H9 (cell line): Measurements from ENCODE around the gene GALNT15. TPM values are rescaled to one million over a fixed set of nuclear protein-coding genes. Genes with fewer than 3 reads are reported as not detected.
A peak's percentile ranks its signal among the peaks of the same experiment; 100 is the strongest.

Experiments used
- DNase-seq: peaks from one replicate; pipeline ENCODE4 v3.0.0-alpha.2; 2017
- H2AFZ ChIP-seq: one replicate; pipeline ENCODE4 v1.6.1; 2013; ENCODE audit warnings: mild to moderate bottlenecking, low read length, control low read depth, moderate library complexity
- H2AK5ac ChIP-seq: 2 replicates; pipeline ENCODE4 v1.6.1; 2013; ENCODE audit warnings: low read length, control low read depth, mixed read lengths; ENCODE audit not compliant: insufficient read length
- H2BK120ac ChIP-seq: one replicate; pipeline ENCODE4 v1.6.1; 2013; ENCODE audit warnings: low read depth, mild to moderate bottlenecking, low read length, control low read depth, inconsistent platforms; ENCODE audit not compliant: poor library complexity, severe bottlenecking
- H2BK12ac ChIP-seq: 2 replicates; pipeline ENCODE4 v1.6.1; 2013; ENCODE audit warnings: low read length, control low read depth, mixed read lengths, low read depth; ENCODE audit not compliant: insufficient read length
- H2BK15ac ChIP-seq: 2 replicates; pipeline ENCODE4 v1.6.1; 2013; ENCODE audit warnings: low read depth, low read length, control low read depth
- H2BK20ac ChIP-seq: one replicate; pipeline ENCODE4 v1.6.1; 2013; ENCODE audit warnings: low read depth, mild to moderate bottlenecking, low read length, control low read depth, inconsistent platforms; ENCODE audit not compliant: poor library complexity, severe bottlenecking
- H2BK5ac ChIP-seq: 2 replicates; pipeline ENCODE4 v1.6.1; 2013; ENCODE audit warnings: low read length, control low read depth, mixed read lengths; ENCODE audit not compliant: insufficient read length
- H3K14ac ChIP-seq: 2 replicates; pipeline ENCODE4 v1.6.1; 2013; ENCODE audit warnings: low read length, control low read depth; ENCODE audit not compliant: insufficient read depth
- H3K18ac ChIP-seq: 2 replicates; pipeline ENCODE4 v1.6.1; 2013; ENCODE audit warnings: low read depth, mild to moderate bottlenecking, mixed read lengths, low read length, control low read depth; ENCODE audit not compliant: insufficient read length
- H3K23ac ChIP-seq: 2 replicates; pipeline ENCODE4 v1.6.1; 2013; ENCODE audit warnings: low read length, control low read depth, mixed read lengths, low read depth; ENCODE audit not compliant: insufficient read length
- H3K23me2 ChIP-seq: 2 replicates; pipeline ENCODE4 v1.6.1; 2013; ENCODE audit warnings: low read depth, mild to moderate bottlenecking, mixed read lengths, low read length, control low read depth; ENCODE audit not compliant: insufficient read length, poor library complexity, severe bottlenecking
- H3K27ac ChIP-seq: 2 replicates; pipeline ENCODE4 v1.5.1; 2013; ENCODE audit warnings: low read length, control low read depth, mixed read lengths, low read depth; ENCODE audit not compliant: insufficient read length
- H3K27me3 ChIP-seq: 2 replicates; pipeline ENCODE4 v1.6.1; 2013; ENCODE audit warnings: low read length, control low read depth, inconsistent platforms; ENCODE audit not compliant: insufficient read depth
- H3K4ac ChIP-seq: 2 replicates; pipeline ENCODE4 v1.6.1; 2013; ENCODE audit warnings: low read depth, mild to moderate bottlenecking, control low read depth, inconsistent platforms, low read length, moderate library complexity
- H3K4me1 ChIP-seq: 2 replicates; pipeline ENCODE4 v1.6.1; 2013; ENCODE audit warnings: low read length, control low read depth, inconsistent platforms; ENCODE audit not compliant: insufficient read depth
- H3K4me2 ChIP-seq: 2 replicates; pipeline ENCODE4 v1.6.1; 2013; ENCODE audit warnings: low read length, control low read depth, mixed read lengths; ENCODE audit not compliant: insufficient read length, insufficient read depth
- H3K56ac ChIP-seq: 2 replicates; pipeline ENCODE4 v1.6.1; 2013; ENCODE audit warnings: low read depth, mild to moderate bottlenecking, mixed read lengths, low read length, control low read depth; ENCODE audit not compliant: insufficient read length
- H3K79me1 ChIP-seq: 2 replicates; pipeline ENCODE4 v1.6.1; 2013; ENCODE audit warnings: low read depth, mild to moderate bottlenecking, moderate library complexity, low read length, control low read depth, inconsistent platforms; ENCODE audit not compliant: insufficient read depth, poor library complexity, severe bottlenecking
- H3K79me2 ChIP-seq: 2 replicates; pipeline ENCODE4 v1.6.1; 2013; ENCODE audit warnings: low read length, control low read depth, inconsistent platforms; ENCODE audit not compliant: insufficient read depth
- H3K9ac ChIP-seq: 2 replicates; pipeline ENCODE4 v1.6.1; 2013; ENCODE audit warnings: low read length, control low read depth, mixed read lengths; ENCODE audit not compliant: insufficient read length; ENCODE audit errors: extremely low read depth
- H3K9me3 ChIP-seq: one replicate; pipeline ENCODE4 v1.6.1; 2013; ENCODE audit warnings: low read depth, low read length, inconsistent platforms; ENCODE audit not compliant: control insufficient read depth
- H3T11ph ChIP-seq: one replicate; pipeline ENCODE4 v1.6.1; 2013; ENCODE audit warnings: mild to moderate bottlenecking, low read length, control low read depth, inconsistent platforms
- H4K20me1 ChIP-seq: one replicate; pipeline ENCODE4 v1.6.1; 2013; ENCODE audit not compliant: control insufficient read depth, insufficient read length, insufficient read depth
- H4K5ac ChIP-seq: 2 replicates; pipeline ENCODE4 v1.6.1; 2013; ENCODE audit warnings: low read depth, mild to moderate bottlenecking, mixed read lengths, low read length, control low read depth; ENCODE audit not compliant: insufficient read length
- H4K8ac ChIP-seq: replicated peaks from 2 replicates; pipeline ENCODE4 v1.6.1; 2013; ENCODE audit warnings: low read length, control low read depth, mixed read lengths, low read depth; ENCODE audit not compliant: insufficient read length
- H4K91ac ChIP-seq: 2 replicates; pipeline ENCODE4 v1.6.1; 2013; ENCODE audit warnings: low read depth, mild to moderate bottlenecking, moderate library complexity, mixed read lengths, low read length, control low read depth; ENCODE audit not compliant: insufficient read length
- H3K27ac Mint-ChIP-seq, 3 experiments: 2 replicates in 2 of 3; 3 replicates in 1 of 3; pipeline ENCODE4 v1.8.0; 2020 to 2021; ENCODE audit warnings: mixed read lengths in 3 of 3, mild to moderate bottlenecking in 1 of 3, moderate library complexity in 1 of 3
- H3K27me3 Mint-ChIP-seq: 2 replicates; pipeline ENCODE4 v1.8.0; 2021; ENCODE audit warnings: low read depth, mild to moderate bottlenecking, moderate library complexity, mixed read lengths
- H3K36me3 Mint-ChIP-seq, 3 experiments: 2 replicates in 2 of 3; 3 replicates in 1 of 3; pipeline ENCODE4 v1.8.0; 2020 to 2021; ENCODE audit warnings: low read depth in 3 of 3, mixed read lengths in 3 of 3; ENCODE audit not compliant: insufficient read depth in 1 of 3
- H3K4me1 Mint-ChIP-seq, 2 experiments: 2 replicates each; pipeline ENCODE4 v1.8.0; 2020; ENCODE audit warnings: mixed read lengths in 2 of 2
- H3K4me3 Mint-ChIP-seq, 2 experiments: 2 replicates in 1 of 2; 3 replicates in 1 of 2; pipeline ENCODE4 v1.8.0; 2020 to 2021; ENCODE audit warnings: mild to moderate bottlenecking in 2 of 2, mixed read lengths in 2 of 2, moderate library complexity in 1 of 2
- H3K9me3 Mint-ChIP-seq, 2 experiments: 2 replicates in 1 of 2; 3 replicates in 1 of 2; pipeline ENCODE4 v1.8.0; 2020; ENCODE audit warnings: mild to moderate bottlenecking in 2 of 2, mixed read lengths in 2 of 2, moderate library complexity in 1 of 2
- CTCF ChIP-seq: fragments of 200-600 bp; sonication (generic); conservative IDR thresholded peaks from 3 replicates; pipeline ENCODE4 v1.8.0; 2021; ENCODE audit warnings: antibody characterized with exemption, mild to moderate bottlenecking
- WGBS: extraction: QIAGEN DNeasy Blood & Tissue Kit; methylation state at CpG from one replicate; pipeline ENCODE4 v1.1.7; 2013; ENCODE audit warnings: missing lambda C conversion rate, low lambda C conversion rate, mixed read lengths; ENCODE audit not compliant: insufficient read length; ENCODE audit errors: extremely low coverage; 5-methylcytosine and 5-hydroxymethylcytosine counted together
- total RNA-seq: library from RNA; stranded (reverse); gene quantifications from 2 replicates; pipeline ENCODE4 v1.2.1, GENCODE V29; 2021

Gene GALNT15
- total RNA-seq, 1 experiment from 2014 or later = 0.04 TPM

- Mint-ChIP-seq H3K9me3 (no peaks in the 10 kb centered on the region), H3K27ac (no peak overlapping the region), H3K4me1 (peaks cover 0 to 4% of the 10 kb centered on the region in 2 experiments; a peak in 1 of 4 replicates), H3K27me3 (no peaks in the 10 kb centered on the region; the same call in 1 of the 2 replicates), H3K36me3 (no peaks in the 10 kb centered on the region), H3K4me3 (no peak overlapping the region)
- H3K79me2 ChIP-seq = no peaks in the 10 kb centered on the region
- H4K8ac ChIP-seq = no peak overlapping the region
- no peak overlapping the region for H4K91ac ChIP-seq
- no peak overlapping the region for H3K27ac ChIP-seq
- H3K4me2 ChIP-seq = no peak overlapping the region
- no peak overlapping the region for H3K4ac ChIP-seq
- no CpG with 5 or more reads among the region's 3 CpGs for WGBS
- no peak overlapping the region for H4K5ac ChIP-seq
- H3K9ac ChIP-seq = no peak overlapping the region
- no peaks in the 10 kb centered on the region for H3K79me1 ChIP-seq
- no peak overlapping the region for H2BK20ac ChIP-seq
- H2BK15ac ChIP-seq = no peak overlapping the region
- no peak overlapping the region for H3K23ac ChIP-seq
- peak; percentile 62 for DNase-seq
- no peaks in the 10 kb centered on the region for H4K20me1 ChIP-seq
- peak; percentile 78 for TF ChIP-seq CTCF
- no peak overlapping the region for H3K18ac ChIP-seq
- H2BK5ac ChIP-seq = no peak overlapping the region
- H3K27me3 ChIP-seq = no peaks in the 10 kb centered on the region
- no peak overlapping the region for H3T11ph ChIP-seq
- no peak overlapping the region for H2AK5ac ChIP-seq
- H2BK120ac ChIP-seq = no peak overlapping the region
- no peak overlapping the region for H3K56ac ChIP-seq
- no peak overlapping the region for H2BK12ac ChIP-seq
- H3K14ac ChIP-seq = no peak overlapping the region
- H2AFZ ChIP-seq = no peak overlapping the region
- no peaks in the 10 kb centered on the region for H3K4me1 ChIP-seq
- H3K9me3 ChIP-seq = no peaks in the 10 kb centered on the region
- no peaks in the 10 kb centered on the region for H3K23me2 ChIP-seq
Observed at GRCh38 chr3:16249336-16249735, 74.9 kb downstream of the GALNT15 start.
